ENCODE data around the gene BTBD9.
A peak's percentile ranks its signal among the peaks of the same experiment; 100 is the strongest.
"Not testable (repeated sequence)": the region's sequence is repeated elsewhere in the genome, so short reads cannot be mapped to it uniquely, and the experiment has no call there.

The BTBD9 gene

DNA sequence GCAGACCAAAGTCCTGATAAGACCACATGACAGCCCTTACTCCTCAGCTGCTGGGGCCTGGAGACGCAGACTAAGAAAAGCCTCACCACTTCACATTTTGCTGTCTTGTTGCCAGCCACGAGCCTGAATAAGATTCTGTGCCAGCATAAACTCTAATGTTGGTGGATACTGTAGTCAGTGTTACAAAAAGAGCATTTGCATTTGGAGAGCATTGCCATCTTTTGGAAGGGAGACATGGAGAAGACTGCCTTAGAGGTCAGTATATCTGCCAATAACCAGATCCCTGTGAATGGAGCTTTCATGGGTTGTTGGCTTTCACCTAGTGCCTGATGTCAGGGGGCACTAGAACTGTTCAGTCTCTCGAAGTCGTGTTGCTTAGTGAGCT lies 505.0 kb downstream of the BTBD9 start:
- DNase-seq, result no peak

DNA sequence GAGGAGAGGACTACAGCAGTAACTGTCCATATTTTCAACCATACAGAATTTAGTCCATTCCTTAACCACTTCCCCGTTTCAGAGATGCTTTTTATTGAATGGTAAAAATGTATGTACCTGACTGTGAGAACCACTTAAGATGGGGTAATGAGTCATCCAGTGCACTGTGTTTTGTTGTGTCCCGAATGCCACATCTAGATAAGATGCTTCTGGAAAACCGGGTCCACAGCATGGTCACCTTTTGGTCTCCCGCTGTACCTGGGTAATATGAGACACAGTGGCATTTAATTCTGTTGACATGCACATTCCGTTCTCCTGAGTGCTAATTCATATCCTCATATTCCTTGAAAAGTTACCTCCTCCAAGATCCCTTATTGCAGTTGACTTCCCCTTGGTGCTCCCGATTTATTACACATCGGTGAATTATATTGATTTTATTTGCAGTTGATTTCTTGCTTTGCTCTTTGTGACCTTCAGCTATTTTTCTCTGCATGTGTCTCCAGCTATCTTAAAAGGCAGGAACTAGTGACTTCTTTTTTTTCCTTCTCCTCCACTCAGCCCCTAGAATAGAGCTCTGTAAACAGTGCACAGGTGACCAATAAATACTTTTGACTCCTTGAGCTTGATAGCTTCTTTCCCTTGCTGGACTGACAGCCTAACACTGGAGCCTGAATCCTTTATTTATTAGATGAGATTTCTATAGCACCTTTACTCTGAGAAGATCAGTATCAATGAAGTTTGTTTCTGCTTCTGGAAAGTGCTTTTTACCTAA lies 505.6 kb downstream of the BTBD9 start:
- no peak for DNase-seq

DNA sequence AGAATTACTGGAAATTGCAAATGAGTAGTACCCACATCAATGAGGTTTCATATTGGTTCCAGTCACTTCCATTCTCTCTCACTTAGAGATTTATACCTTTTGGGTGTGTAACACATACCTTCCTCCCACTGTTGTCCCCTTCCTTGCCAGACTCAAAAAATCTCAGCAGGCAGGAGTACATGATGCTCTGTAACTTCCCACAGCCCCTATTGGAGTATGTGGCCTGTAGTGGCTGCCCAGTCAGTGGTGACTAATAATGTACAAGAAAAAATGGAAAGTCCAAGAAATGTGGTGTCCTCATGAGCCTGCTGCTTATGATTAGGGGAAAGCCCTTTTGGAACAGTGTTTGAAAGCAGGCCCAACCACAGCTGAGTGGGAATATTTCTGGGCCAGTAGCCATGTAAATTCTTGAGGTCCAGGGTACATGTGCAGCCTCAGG lies 508.2 kb downstream of the BTBD9 start:
- DNase-seq, result peak; percentile 36

DNA sequence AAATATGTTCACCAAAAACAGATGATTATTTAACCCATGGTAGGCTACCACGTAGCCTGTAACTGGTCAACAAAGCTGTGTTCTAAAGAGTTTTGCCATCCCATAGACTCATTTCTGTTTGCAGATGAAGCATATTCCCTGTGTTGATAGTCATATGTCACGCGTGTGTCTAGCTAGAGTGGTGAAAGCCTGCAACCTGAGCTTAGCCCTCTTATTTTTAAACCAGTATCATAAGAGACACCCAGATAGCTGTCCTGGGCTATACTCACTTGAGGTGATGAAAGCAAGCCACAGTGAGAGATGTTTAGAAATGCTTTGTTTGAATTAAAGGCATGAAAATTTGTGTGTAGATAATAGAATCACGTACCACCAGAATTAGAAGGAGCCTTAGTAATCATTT lies 512.4 kb downstream of the BTBD9 start:
- DNase-seq, result no peak

DNA sequence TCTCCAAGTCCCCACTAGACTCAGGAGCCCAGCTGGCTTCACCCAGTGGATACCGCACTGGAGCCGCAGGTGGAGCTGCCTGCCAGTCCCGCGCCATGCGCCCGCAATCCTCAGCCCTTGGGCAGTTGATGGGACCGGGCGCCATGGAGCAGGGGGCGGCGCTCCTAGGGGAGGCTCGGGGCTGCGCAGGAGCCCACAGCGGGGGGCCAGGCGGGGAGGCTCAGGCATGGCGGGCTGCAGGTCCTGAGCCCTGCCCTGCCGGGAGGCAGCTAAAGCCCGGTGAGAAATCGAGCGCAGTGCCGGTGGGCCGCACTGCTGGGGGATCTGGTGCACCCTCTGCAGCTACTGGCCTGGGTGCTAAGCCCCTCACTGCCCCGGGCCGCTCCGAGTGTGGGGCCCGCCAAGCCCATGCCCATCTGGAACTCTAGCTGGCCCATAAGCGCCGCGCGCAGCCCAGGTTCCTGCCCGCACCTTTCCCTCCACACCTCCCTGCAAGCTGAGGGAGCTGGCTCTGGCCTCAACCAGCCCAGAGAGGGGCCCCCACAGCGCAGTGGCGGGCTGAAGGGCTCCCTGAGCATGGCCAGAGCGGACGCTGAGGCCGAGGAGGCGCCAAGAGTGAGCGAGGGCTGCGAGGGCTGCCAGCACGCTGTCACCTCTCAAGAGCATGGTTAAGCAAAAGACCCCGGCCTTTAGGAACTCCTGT lies 515.4 kb downstream of the BTBD9 start:
- DNase-seq, result not testable (repeated sequence)

DNA sequence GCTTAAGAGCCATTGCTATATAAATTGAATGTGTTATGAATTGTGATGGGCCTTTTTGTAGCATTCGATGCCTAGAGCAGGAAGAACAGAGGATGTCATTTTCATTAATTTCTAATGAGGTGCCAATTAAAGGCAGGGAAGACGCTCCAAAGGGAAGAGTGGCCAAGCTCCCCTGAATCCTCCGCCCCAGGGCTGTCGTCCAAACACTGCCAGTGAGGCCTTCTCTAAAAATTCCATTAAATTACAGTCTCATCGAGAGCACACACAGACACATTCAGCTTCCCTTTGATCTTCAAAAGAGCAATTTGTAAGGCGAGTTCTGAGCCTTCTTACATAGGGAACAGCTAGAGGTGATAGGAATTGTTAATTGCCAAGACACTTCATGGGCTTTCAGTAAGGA lies 520.2 kb downstream of the BTBD9 start:
- DNase-seq, result no peak

DNA sequence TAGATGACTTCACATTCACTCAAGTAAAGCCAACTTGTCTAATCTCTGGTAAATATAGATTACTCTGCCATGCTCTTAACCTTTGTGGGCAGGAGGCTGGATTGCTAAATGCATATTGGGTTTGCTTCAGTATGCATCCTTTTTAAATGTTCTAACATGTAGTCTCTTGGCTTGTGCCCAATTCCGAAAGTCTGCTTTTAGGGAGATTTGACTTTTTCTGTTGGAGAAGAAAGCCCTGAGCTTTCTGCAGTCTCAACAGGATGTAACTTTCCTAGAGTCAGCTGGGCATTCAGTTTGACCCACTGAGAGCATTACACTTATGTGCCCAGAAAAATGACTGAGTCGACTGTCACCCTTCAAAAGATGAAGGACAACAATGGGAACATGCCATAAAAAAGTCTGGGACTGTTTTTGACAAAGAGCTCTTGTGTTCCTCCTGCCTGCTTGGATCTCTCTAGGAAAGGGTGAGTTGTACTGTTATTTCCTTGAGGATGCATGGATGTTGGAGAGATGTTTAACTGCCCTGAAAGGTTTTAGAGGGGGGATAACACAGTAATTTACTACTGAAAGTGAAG lies 520.9 kb downstream of the BTBD9 start:
- no peak for DNase-seq
